ENCODE results near the gene MTA1.

The MTA1 gene

GRCh38 chr14:105467249-105467941 is 47.8 kb downstream of the MTA1 start:
- DNase-seq, result no peak

DNA sequence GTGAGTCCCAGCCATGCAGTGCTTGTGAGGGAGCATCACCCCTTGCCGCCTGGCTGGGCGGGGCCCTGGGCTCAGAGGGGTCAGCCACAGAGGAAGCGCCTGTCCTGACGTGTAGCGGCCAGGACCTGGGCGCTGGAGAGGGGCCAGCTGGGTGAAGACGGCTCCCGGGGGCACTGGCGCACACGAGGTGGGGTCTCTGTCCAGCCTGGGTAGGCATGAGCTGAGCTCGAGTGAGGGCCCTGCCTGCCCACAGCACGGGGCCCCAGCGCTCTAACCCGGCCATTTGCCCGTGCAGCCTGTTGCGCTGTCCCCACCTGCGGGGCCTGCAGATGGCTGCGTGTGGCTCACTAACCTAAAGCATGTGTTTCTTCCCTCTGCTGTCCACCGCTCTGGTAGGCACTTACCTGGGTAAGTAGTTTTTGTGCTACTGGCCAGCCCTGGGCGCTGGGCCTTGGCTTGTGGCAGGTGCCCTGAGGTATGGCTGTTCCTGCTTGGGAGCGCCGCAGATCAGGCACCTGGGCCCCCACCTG is 48.4 kb downstream of the MTA1 start:
- no peak for DNase-seq

- no peak for DNase-seq
Measured at GRCh38 chr14:105468621-105469241, 49.1 kb downstream of the MTA1 start.

DNA sequence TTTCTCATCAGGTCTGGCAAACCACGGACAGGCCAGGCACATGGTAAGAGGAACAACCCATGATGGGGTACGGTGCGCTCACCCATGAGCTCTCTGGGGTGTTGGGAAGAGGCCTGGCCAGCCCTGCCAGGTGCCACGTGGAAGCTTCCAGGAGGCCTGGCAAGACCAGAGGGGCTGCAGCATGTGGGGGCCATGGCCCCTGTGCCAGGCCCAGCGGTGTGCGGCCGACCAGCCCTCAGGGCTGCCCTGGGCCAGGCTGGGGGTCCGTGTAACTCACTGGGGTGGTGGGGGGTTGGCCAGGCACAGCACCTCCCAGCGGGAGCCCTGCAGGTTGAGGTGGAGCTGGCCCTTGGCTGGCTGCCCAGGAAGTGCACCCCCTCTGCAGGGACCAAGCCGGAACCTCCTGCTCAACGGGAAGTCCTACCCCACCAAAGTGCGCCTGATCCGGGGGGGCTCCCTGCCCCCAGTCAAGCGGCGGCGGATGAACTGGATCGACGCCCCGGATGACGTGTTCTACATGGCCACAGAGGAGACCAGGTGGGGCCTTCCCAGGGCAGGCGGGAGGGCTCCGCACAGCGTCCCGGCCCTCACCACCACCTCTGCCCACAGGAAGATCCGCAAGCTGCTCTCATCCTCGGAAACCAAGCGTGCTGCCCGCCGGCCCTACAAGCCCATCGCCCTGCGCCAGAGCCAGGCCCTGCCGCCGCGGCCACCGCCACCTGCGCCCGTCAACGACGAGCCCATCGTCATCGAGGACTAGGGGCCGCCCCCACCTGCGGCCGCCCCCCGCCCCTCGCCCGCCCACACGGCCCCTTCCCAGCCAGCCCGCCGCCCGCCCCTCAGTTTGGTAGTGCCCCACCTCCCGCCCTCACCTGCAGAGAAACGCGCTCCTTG is 50.1 kb downstream of the MTA1 start:
- DNase-seq, result no peak

DNA sequence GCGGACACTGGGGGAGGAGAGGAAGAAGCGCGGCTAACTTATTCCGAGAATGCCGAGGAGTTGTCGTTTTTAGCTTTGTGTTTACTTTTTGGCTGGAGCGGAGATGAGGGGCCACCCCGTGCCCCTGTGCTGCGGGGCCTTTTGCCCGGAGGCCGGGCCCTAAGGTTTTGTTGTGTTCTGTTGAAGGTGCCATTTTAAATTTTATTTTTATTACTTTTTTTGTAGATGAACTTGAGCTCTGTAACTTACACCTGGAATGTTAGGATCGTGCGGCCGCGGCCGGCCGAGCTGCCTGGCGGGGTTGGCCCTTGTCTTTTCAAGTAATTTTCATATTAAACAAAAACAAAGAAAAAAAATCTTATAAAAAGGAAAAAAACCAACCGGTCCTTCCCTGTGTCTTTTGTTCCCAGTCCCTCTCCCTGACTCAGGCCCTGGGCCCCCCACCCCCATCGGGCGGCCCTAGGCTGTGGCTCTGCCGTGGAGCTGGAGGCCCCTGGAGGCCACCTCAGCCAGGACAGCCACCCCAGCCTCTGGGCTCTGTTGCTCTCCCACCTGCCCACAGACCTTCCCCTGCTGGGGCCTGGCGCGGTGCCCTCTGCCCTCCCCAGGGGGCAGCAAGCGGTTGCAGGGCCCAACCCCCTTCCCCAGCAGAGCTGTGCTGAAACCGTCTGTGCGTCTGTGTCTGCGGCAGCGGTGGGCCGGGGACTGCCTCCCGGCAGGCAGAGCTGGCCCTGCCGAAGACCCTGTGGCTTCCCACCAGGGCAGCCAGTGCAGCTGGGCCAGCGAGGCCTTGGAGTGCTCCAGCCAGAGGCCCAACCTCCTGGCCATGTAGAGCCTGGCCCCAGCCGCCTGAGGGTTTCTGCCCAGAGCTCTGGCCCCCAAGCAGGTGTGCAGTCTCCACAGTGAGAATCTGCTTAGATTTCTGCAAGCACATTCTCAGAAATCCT is 51.0 kb downstream of the MTA1 start:
- DNase-seq, result no peak

- no peak for DNase-seq
Measured at GRCh38 chr14:105471297-105471821, 51.7 kb downstream of the MTA1 start.

GRCh38 chr14:105471823-105472485 is 52.3 kb downstream of the MTA1 start:
- no peak for DNase-seq

- DNase-seq, result no peak
Measured at GRCh38 chr14:105472486-105472991, 52.9 kb downstream of the MTA1 start.

DNA sequence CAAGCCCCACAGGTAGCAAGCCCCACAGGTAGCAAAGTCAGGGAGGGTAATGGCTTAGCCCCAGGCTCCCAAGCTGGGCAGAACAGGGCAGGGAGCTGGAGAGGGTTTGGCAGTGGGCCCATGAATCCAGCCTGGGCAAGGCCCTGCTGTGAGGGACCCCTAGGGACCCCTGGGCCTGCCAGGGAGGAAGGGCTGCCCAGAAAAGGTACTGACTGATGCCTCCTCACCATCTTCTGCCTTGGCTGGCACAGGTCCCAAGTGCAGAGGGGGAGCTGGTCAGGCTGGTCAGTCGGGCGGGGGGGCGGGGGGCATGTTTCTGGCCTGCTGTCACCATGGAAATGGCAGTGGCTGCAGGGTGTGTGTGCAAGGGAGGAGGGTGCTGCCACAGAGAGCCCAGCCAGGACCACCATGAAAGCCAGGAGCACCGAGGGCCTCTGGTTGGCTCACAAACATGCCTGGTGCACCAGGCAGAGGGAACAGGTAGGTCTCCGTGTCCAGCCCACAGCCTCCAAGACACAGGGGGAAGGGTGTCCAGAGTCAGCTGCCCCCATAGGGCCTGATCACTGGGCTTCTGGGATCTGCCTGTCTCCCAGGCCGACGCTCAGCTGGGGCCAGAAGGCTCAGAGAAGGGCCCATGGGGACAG is 53.5 kb downstream of the MTA1 start:
- no peak for DNase-seq

DNA sequence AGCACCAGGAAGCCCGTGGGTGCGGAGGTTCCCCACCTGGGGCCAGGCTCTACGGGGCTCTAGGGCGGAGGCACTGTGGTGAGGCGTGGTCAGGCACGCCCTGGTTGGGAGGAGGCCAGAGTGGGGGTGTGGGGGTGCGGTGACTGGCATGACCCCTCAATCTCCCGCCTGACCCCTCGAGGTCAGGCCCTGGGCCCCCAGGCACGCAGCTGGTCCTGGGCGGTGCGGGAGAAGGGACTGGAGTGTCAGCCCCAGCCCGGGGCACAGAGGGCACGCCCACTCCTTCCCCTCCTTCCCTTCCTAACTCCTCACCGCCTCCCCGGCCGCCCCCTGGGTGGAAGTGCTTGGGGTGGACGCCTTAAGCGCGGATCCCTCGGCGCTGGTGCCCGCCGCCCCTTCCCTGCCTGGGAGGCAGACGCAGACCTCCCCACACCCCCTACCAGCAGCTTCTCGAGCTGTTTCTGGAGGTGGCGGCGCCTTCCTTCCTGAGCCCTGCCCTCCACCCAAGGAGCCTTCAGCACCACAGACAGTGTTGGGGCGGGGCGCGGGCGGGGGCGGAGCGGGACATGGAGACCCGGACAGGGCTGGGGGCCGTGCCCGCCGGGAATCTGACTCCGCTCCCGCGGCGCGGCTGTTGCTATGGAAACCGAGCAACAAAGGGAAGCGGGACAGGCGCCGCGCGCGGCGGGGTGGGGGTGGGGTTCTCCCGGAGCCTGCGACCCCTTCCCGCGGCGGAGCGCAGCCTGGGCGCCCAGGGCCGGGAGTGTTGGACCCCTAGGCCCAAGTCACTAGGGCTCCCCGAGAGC is 54.3 kb downstream of the MTA1 start:
- peak; percentile 88 for DNase-seq

DNA sequence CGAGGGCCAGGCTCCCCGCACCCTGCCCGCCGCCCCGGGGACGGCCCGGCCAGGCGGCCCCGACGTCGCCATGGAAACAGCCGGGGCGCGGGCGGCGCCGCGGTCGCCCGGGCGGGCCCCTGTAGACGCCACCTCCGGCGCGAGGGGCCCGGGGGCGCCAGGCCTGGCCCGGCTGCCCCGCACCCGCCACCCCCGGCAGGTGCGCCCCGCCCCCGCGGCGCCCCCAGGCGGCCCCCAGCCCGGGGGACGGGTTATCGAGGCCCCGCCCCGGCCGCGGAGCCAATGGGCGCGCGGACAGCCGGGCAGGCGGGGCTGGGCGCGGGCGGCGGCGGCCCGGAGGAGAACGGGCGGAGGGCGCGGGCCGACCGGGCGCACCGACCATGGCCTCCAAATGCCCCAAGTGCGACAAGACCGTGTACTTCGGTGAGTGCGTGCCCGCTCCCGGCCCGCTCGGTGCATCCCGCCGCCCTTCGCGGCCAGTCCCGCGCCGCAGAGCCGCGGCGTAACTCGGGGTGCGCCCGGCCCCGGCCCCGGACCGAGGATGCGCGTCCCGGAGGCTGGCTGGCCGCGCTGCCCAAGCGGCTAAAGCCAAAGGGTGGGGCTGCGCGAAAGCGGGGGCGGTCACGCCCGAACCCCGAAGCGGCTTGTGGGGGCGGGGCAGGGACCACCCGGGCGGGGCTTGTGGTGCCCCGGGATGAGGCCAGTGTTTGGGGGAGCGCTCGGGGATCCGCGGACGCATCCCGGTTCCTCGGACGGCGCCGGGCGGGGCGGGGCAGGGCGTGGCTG is 55.0 kb downstream of the MTA1 start, which contains the start of gene CRIP2:
Gene CRIP2 (plus strand): TSS at position 339 of the 786 bp plus-strand sequence. CDS start 42 bp downstream, at position 381.
- peak; percentile 44 for DNase-seq

DNA sequence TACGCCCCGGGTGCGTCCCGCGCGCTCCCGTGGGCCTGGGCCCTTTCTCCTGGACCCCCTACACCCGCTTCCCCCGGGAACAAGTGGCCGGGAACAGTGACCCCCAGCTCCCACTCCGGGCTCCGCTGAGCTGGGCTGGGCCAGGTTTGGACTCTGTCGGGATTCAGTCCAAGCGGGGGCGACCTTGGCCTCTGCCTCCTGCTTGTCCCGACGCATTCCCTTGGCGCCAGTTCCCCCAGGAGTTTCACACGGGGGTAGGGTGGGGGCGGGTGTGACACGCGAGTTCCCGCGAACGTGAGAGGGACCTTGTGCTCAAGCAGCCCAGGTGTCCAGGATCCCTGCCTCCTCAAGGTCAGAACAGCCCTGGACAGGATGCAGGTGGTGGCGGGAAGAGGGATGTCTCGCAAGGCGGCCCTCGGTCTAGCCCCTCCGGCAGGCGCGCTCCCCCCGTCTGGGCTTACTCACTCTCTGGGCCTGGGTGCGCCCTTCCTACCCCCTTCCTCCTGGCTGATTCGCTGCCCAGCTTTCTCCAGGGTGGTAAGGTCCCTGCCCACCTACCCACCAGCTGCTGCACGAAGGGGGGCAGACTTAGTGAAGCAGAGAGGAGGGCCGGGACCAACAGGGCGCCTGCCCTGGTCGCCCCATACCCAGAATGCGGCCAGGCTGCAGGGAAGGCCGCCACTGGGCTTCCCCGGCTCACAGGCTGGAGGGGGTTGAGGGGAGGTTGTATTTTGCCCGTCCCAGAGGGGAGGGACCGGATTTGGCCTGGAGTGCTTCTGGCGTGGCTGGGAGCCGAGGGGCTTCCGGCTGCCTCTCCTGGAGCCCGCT is 55.9 kb downstream of the MTA1 start:
- no peak for DNase-seq

GRCh38 chr14:105476097-105476830 is 56.6 kb downstream of the MTA1 start:
- DNase-seq, result no peak

GRCh38 chr14:105476831-105477659 is 57.4 kb downstream of the MTA1 start:
- DNase-seq, result no peak

DNA sequence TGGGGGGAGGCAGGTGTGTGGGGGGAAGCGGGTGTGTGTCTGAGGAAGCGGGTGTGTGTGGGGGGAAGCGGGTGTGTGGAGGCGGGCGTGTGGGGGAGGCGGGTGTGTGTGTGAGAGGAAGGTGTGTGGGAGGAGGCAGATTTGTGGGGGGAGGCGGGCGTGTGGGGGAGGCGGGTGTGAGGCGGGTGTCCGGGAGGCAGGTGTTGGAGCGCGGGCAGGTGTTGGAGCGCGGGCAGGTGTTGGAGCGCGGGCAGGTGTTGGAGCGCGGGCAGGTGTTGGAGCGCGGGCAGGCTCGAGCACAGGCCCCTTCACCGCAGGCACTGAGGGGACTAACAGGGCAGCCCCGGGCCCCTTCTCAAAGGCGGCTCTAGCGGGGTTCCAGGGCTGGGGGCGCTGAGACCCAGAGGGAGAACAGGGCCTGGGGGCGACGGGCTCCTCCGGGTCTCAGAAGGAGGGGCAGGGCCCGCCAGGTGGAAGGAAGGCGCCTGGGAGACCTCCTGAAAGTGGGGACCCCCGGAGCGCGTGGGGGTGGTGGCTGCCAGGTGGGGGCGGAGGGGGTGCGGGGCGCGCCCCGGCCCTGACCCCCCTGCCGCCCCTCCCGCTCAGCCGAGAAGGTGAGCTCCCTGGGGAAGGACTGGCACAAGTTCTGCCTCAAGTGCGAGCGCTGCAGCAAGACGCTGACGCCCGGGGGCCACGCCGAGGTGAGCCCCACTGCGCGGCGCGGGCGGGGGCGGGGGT is 58.2 kb downstream of the MTA1 start:
- no peak for DNase-seq

Measured in fibroblast of skin of scalp (primary cell).